Fibroblast of lung (primary cell): Measurements from ENCODE around the gene ATP10D. TPM values are rescaled to one million over a fixed set of nuclear protein-coding genes. Genes with fewer than 3 reads are reported as not detected.

Experiments used
- DNase-seq, 2 donors: peaks; one replicate each; pipeline versions ENCODE4 v3.0.0 to v3.0.0-alpha.2; 2010; ENCODE audit warnings: low read depth in 2 of 2
- H2AFZ ChIP-seq: 2 replicates; pipeline ENCODE4 v1.5.1; 2012; ENCODE audit warnings: low read length, control low read depth, inconsistent platforms
- H3K27ac ChIP-seq: 2 replicates; pipeline ENCODE4 v1.5.1; 2011; ENCODE audit warnings: low read length, control low read depth; ENCODE audit not compliant: insufficient read depth
- H3K27me3 ChIP-seq: 2 replicates; pipeline ENCODE4 v1.5.1; 2011; ENCODE audit warnings: mild to moderate bottlenecking, low read length; ENCODE audit not compliant: control insufficient read depth, insufficient read depth
- H3K36me3 ChIP-seq: 2 replicates; pipeline ENCODE4 v1.5.1; 2011; ENCODE audit warnings: low read length; ENCODE audit not compliant: control insufficient read depth, insufficient read depth
- H3K4me1 ChIP-seq: 2 replicates; pipeline ENCODE4 v1.5.1; 2011; ENCODE audit warnings: low read length; ENCODE audit not compliant: control insufficient read depth, insufficient read depth; ENCODE audit errors: extremely low read depth
- H3K4me2 ChIP-seq: 2 replicates; pipeline ENCODE4 v1.5.1; 2011; ENCODE audit warnings: low read length, control low read depth; ENCODE audit not compliant: insufficient read depth; ENCODE audit errors: extremely low read depth
- H3K4me3 ChIP-seq, 4 experiments: fragments of 200-600 bp in 1 of 4; sonication (generic) in 1 of 4; replicated peaks in 1 of 4; 2 replicates each; pipeline ENCODE4 v1.5.1; 2011 to 2016; ENCODE audit warnings: low read length in 4 of 4, low read depth in 3 of 4, mild to moderate bottlenecking in 3 of 4, control low read depth in 2 of 4, inconsistent platforms in 1 of 4, mixed read lengths in 1 of 4; ENCODE audit not compliant: insufficient read depth in 1 of 4; ENCODE audit errors: control extremely low read depth in 1 of 4
- H3K79me2 ChIP-seq: 2 replicates; pipeline ENCODE4 v1.5.1; 2012; ENCODE audit warnings: mild to moderate bottlenecking, low read length, inconsistent platforms; ENCODE audit not compliant: control insufficient read depth, insufficient read depth
- H3K9ac ChIP-seq: 2 replicates; pipeline ENCODE4 v1.5.1; 2011; ENCODE audit warnings: mild to moderate bottlenecking, low read length, control low read depth; ENCODE audit not compliant: insufficient read depth
- H3K9me3 ChIP-seq: 2 replicates; pipeline ENCODE4 v1.5.1; 2012; ENCODE audit warnings: low read depth, low read length; ENCODE audit not compliant: control insufficient read depth, insufficient read depth
- H4K20me1 ChIP-seq: 2 replicates; pipeline ENCODE4 v1.5.1; 2011; ENCODE audit warnings: low read length; ENCODE audit not compliant: control insufficient read depth, insufficient read depth; ENCODE audit errors: extremely low read depth
- CTCF ChIP-seq, 2 donors: IDR thresholded peaks in 1 of 2; conservative IDR thresholded peaks in 1 of 2; 1 replicate in 1 of 2; 2 replicates in 1 of 2; pipeline ENCODE4 v1.5.1; 2011 to 2012; ENCODE audit warnings: low read length in 2 of 2, control low read depth in 1 of 2, inconsistent platforms in 1 of 2, low read depth in 1 of 2, mild to moderate bottlenecking in 1 of 2
- EZH2 ChIP-seq: IDR thresholded peaks from 2 replicates; pipeline ENCODE4 v1.5.1; 2012; ENCODE audit warnings: low read length, control low read depth, mild to moderate bottlenecking; ENCODE audit errors: missing control alignments
- polyA plus RNA-seq, 2 donors: library from polyadenylated mRNA; depleted of rRNA in 1 of 2; stranded (reverse) in 1 of 2; unstranded in 1 of 2; fragments of >200 nt; gene quantifications; 2 replicates each; pipeline ENCODE4 v1.2.1, GENCODE V29; 2011 to 2012; ENCODE audit warnings: missing spikeins in 1 of 2
- total RNA-seq: library from RNA; depleted of rRNA; stranded (reverse); fragments of >200 nt; gene quantifications from 2 replicates; pipeline ENCODE4 v1.2.1, GENCODE V29; 2014

ATP10D gene
- total and polyA plus RNA-seq, 2 donors (not counting 1 experiment from before 2014, with no cell fraction given) = 24.6 to 40.8 TPM

DNA sequence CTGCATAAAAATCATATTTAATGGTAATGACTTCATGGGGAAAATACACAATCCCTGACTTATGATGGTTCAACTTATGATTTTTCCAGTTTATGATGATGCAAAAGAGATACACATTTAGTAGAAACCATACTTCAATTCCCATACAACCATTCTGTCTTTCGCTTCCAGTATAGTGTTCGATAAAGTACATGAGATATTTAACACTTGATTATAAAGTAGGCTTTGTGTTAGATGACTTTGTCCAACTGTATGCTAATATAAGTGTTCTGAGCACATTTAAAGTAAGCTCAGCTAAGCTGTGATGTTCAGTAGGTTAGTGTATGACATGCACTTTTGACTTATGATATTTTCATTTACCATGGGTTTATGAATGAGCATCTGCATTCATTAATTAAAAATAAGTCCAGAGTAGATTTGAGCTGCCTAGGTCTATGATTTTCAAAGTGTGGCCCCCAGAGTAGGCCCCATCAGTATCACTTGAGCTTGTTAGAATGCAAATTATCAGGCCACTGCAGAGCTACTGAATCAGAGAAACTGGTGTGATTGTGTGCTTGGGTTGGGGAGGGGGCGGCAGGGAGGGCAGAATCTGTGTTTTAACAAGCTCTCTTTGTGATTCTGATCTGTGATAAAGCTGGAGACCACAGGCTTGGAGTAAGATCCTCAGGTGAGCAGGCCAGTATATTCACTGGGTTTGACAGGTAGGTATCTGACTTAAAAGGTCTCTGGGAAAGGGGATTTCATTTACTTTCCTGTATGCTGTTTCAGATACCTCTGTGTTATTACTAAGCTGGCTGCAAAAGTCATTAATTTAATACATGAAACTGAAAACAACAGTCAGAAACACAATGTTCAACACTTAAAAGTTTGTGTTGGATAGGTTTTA, 8.4 kb downstream of the ATP10D start:
- Histone ChIP-seq H3K9ac (no peak overlapping the region), H2AFZ (no peak overlapping the region), H3K4me2 (no peak overlapping the region), H3K27ac (no peak overlapping the region), H3K4me3 (no peak overlapping the region), H3K27me3 (no peaks in the 10 kb centered on the region), H3K4me1 (no peaks in the 10 kb centered on the region), H4K20me1 (no peaks in the 10 kb centered on the region), H3K36me3 (no peaks in the 10 kb centered on the region), H3K9me3 (no peaks in the 10 kb centered on the region), H3K79me2 (peaks cover 9% of the 10 kb centered on the region)
- no peak for DNase-seq
- no peak for TF ChIP-seq CTCF (conservative IDR thresholded peaks at IDR 0.05 in 1 of 2, IDR thresholded peaks at IDR 0.05 in 1 of 2; ENCODE audit: low read depth in 1 of 2, low read length in 2 of 2)
- no peak for TF ChIP-seq EZH2

GRCh38 chr4:47494124-47494430, 9.0 kb downstream of the ATP10D start:
- H3K4me1 ChIP-seq = no peaks in the 10 kb centered on the region
- H3K4me3 ChIP-seq = no peak overlapping the region
- H3K79me2 ChIP-seq = peaks cover 6% of the 10 kb centered on the region
- no peak overlapping the region for H3K9ac ChIP-seq
- no peaks in the 10 kb centered on the region for H3K9me3 ChIP-seq
- no peaks in the 10 kb centered on the region for H3K27me3 ChIP-seq
- no peaks in the 10 kb centered on the region for H3K36me3 ChIP-seq
- H3K4me2 ChIP-seq = no peak overlapping the region
- H2AFZ ChIP-seq = no peak overlapping the region
- no peak for TF ChIP-seq CTCF (conservative IDR thresholded peaks at IDR 0.05 in 1 of 2, IDR thresholded peaks at IDR 0.05 in 1 of 2; ENCODE audit: low read depth in 1 of 2, low read length in 2 of 2)
- TF ChIP-seq EZH2 = no peak
- DNase-seq = no peak
- H3K27ac ChIP-seq = no peak overlapping the region
- no peaks in the 10 kb centered on the region for H4K20me1 ChIP-seq

- Histone ChIP-seq H3K9me3 (no peaks in the 10 kb centered on the region), H3K4me3 (no peak overlapping the region), H3K4me1 (no peaks in the 10 kb centered on the region), H2AFZ (no peak overlapping the region), H3K79me2 (no peaks in the 10 kb centered on the region), H3K27me3 (no peaks in the 10 kb centered on the region), H4K20me1 (no peaks in the 10 kb centered on the region), H3K36me3 (no peaks in the 10 kb centered on the region), H3K4me2 (no peak overlapping the region), H3K27ac (no peak overlapping the region), H3K9ac (no peak overlapping the region)
- TF ChIP-seq EZH2 (no peak), CTCF (conservative IDR thresholded peaks at IDR 0.05 in 1 of 2, IDR thresholded peaks at IDR 0.05 in 1 of 2; ENCODE audit: low read depth in 1 of 2, low read length in 2 of 2) (no peak)
- DNase-seq = no peak
These were observed 13.8 kb downstream of the ATP10D start for GRCh38 chr4:47498899-47499298.
